SK-N-SH treated with all-trans-retinoic acid at 6 μM for 48 hours (cell line): Measurements from ENCODE around the gene DNAJB12.

Experiments used
- ISL1 ChIP-seq: fragments of 250-450 bp; sonication (Bioruptor Pico); IDR thresholded peaks from 2 replicates; pipeline ENCODE4 v2.1.2; 2022; ENCODE audit warnings: mild to moderate bottlenecking, moderate library complexity
- ZC3H10 ChIP-seq: fragments of 250-450 bp; sonication (Bioruptor Pico); IDR thresholded peaks from 2 replicates; pipeline ENCODE4 v1.5.1; 2021; ENCODE audit warnings: mild to moderate bottlenecking, moderate library complexity
- ZFP30 ChIP-seq: fragments of 450-650 bp; formaldehyde crosslinking; IDR thresholded peaks from 2 replicates; pipeline ENCODE4 v1.5.0; 2022; ENCODE audit warnings: mild to moderate bottlenecking, moderate library complexity
- ZNF70 ChIP-seq: fragments of 450-650 bp; formaldehyde crosslinking; IDR thresholded peaks from 2 replicates; pipeline ENCODE4 v1.5.0; 2020; ENCODE audit warnings: mild to moderate bottlenecking, moderate library complexity

DNA sequence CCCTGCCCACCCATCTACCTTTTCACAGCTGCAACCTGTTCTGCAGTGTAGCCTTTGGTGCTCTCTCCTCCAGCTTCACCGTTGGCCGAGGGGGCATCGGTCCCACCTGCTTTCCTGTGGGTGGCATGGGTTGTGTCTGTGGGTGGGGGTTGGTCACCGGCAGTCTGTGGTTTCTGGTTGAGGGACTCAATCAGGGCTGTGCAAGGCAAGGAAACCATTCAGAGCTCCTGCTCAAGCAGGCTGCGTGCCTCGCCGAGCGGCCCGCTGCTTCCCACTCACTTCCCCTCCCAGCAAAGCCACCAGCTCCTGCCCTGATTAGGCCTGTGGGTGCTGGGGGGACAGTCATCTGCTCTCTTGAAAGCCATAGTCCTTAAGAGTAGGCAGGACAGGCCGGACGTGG lies 9.8 kb downstream of the DNAJB12 start:
- TF ChIP-seq ZNF70 (no peak), ZC3H10 (CRISPR knock-in tag) (no peak), ISL1 (CRISPR knock-in tag) (no peak), ZFP30 (CRISPR knock-in tag) (no peak)
